Loucy (cell line): ENCODE results near the gene MMP15.
"Not testable (repeated sequence)": the region's sequence is repeated elsewhere in the genome, so short reads cannot be mapped to it uniquely, and the experiment has no call there.

Source experiments
- EZH2phosphoT487 ChIP-seq: fragments of 200-600 bp; IDR thresholded peaks from 2 replicates; pipeline ENCODE4 v1.6.1; 2018; ENCODE audit warnings: antibody characterized with exemption, mild to moderate bottlenecking, moderate library complexity, borderline replicate concordance
- TF ChIP-seq, protein P1 (sequence below): fragments of 200-600 bp; sonication (generic); conservative IDR thresholded peaks from 2 replicates; pipeline ENCODE4 v1.5.1; 2014; ENCODE audit warnings: mild to moderate bottlenecking, antibody characterized with exemption, low read length

GRCh38 chr16:58090396-58090795 is 64.8 kb downstream of the MMP15 start:
- TF ChIP-seq, protein P1, sequence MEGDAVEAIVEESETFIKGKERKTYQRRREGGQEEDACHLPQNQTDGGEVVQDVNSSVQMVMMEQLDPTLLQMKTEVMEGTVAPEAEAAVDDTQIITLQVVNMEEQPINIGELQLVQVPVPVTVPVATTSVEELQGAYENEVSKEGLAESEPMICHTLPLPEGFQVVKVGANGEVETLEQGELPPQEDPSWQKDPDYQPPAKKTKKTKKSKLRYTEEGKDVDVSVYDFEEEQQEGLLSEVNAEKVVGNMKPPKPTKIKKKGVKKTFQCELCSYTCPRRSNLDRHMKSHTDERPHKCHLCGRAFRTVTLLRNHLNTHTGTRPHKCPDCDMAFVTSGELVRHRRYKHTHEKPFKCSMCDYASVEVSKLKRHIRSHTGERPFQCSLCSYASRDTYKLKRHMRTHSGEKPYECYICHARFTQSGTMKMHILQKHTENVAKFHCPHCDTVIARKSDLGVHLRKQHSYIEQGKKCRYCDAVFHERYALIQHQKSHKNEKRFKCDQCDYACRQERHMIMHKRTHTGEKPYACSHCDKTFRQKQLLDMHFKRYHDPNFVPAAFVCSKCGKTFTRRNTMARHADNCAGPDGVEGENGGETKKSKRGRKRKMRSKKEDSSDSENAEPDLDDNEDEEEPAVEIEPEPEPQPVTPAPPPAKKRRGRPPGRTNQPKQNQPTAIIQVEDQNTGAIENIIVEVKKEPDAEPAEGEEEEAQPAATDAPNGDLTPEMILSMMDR, result not testable (repeated sequence)
- TF ChIP-seq EZH2phosphoT487, result not testable (repeated sequence)
